ENCODE data around the gene PTTG1IP. TPM values are rescaled to one million over a fixed set of nuclear protein-coding genes. Genes with fewer than 3 reads are reported as not detected.
A peak's percentile ranks its signal among the peaks of the same experiment; 100 is the strongest.

The PTTG1IP gene
- total and polyA plus RNA-seq, 2 donors (not counting 1 experiment from before 2014, with no cell fraction given) = 30.7 to 58.6 TPM

DNA sequence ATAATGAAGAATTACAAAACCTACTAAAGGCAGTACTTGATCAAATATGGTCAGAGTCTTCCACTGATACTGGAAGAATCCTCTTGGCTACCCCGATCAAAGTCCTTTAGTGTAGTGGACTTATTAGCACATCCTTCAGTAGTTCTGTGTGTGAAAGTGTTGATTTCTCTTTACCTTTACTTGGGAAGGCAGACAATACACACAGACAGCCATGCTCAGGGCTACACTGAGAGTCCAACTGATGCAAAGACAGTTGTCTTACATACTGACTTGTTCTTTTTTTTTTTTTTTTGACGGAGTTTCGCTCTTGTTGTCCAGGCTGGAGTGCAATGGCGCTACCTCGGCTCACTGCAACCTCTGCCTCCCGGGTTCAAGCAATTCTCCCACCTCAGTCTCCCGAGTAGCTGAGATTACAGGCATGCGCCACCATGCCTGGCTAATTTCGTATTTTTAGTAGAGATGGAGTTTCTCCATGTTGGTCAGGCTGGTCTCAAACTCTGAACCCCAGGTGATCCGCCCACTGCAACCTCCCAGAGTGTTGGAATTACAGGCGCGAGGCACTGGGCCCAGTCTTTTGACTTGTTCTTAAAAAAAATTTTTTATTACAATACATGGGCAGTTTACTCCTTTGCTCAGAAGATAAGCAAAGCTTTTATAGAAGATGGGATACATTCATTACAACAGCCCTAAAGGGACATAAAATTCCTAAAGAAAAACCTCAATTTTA lies 3.5 kb upstream of the PTTG1IP start:
- Histone ChIP-seq H4K20me1 (ENCODE audit: control insufficient read depth, insufficient read depth, low read length, poor library complexity, severe bottlenecking) (peaks cover 12% of the 10 kb centered on the region), H3K27ac (ENCODE audit: low read length in 2 of 2) (no peak overlapping the region), H3K9ac (ENCODE audit: low read length) (no peak overlapping the region), H3K79me2 (ENCODE audit: control insufficient read depth, insufficient read depth, low read length) (peaks cover 16% of the 10 kb centered on the region), H3K36me3 (replicated peaks in 1 of 2; ENCODE audit: control extremely low read depth in 1 of 2, control insufficient read depth in 1 of 2, extremely low read depth in 1 of 2, insufficient read depth in 2 of 2, low read length in 1 of 2) (no peaks in the 10 kb centered on the region), H3K27me3 (replicated peaks in 1 of 4; ENCODE audit: control extremely low read depth in 1 of 4, control insufficient read depth in 3 of 4, insufficient read depth in 4 of 4, low read length in 3 of 4) (no peaks in the 10 kb centered on the region), H3K4me3 (ENCODE audit: control extremely low read depth in 1 of 5, extremely low read depth in 1 of 5, insufficient read depth in 1 of 5, low read depth in 2 of 5, low read length in 4 of 5) (no peak overlapping the region), H3K4me2 (replicated peaks; ENCODE audit: low read depth, low read length, poor library complexity, severe bottlenecking) (no peak overlapping the region), H3K9me3 (ENCODE audit: control extremely low read depth in 1 of 3, control insufficient read depth in 2 of 3, insufficient read depth in 1 of 3, low read length in 2 of 3) (peaks cover 0 to 3% (median 0%) of the 10 kb centered on the region in 3 donors), H2AFZ (ENCODE audit: insufficient read depth, low read depth, low read length, poor library complexity, severe bottlenecking) (no peak overlapping the region), H3K4me1 (ENCODE audit: control insufficient read depth in 2 of 2, insufficient read depth in 2 of 2, low read length in 2 of 2) (peaks cover 61 to 66% of the 10 kb centered on the region in 2 donors)
- intact Hi-C loops (cut with micrococcal nuclease) = loop anchor here (10.0 kb wide), 1 partner anchor 862 kb away; the partner anchor contains the start of gene TRAPPC10
- no peak overlapping the region for H3K27ac Mint-ChIP-seq
- H3K27me3 Mint-ChIP-seq = no peaks in the 10 kb centered on the region
- DNase-seq = no peak
- 97% methylated on average over 6 of the region's 12 CpGs for WGBS (ENCODE audit: insufficient coverage)
- no peaks in the 10 kb centered on the region for H3K9me3 Mint-ChIP-seq (ENCODE audit: insufficient read depth)
- H3K4me3 Mint-ChIP-seq = no peak overlapping the region
- peaks cover 57% of the 10 kb centered on the region for H3K4me1 Mint-ChIP-seq
- TF ChIP-seq, protein P1, sequence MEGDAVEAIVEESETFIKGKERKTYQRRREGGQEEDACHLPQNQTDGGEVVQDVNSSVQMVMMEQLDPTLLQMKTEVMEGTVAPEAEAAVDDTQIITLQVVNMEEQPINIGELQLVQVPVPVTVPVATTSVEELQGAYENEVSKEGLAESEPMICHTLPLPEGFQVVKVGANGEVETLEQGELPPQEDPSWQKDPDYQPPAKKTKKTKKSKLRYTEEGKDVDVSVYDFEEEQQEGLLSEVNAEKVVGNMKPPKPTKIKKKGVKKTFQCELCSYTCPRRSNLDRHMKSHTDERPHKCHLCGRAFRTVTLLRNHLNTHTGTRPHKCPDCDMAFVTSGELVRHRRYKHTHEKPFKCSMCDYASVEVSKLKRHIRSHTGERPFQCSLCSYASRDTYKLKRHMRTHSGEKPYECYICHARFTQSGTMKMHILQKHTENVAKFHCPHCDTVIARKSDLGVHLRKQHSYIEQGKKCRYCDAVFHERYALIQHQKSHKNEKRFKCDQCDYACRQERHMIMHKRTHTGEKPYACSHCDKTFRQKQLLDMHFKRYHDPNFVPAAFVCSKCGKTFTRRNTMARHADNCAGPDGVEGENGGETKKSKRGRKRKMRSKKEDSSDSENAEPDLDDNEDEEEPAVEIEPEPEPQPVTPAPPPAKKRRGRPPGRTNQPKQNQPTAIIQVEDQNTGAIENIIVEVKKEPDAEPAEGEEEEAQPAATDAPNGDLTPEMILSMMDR (IDR thresholded peaks at IDR 0.05) = no peak
- no peak for TF ChIP-seq EZH2 (IDR thresholded peaks at IDR 0.05; ENCODE audit: borderline replicate concordance, insufficient read depth, low read depth, low read length, poor library complexity, severe bottlenecking)
- ChIA-PET CTCF (interaction anchor here (0.7 to 4.6 kb wide), 9 partner anchors 14 to 260 kb away, joined by 3 to 38 read pairs (median 5); partner anchors contain the start of genes ITGB2 and UBE2G2), POLR2A (no interaction called here)
- ATAC-seq (ENCODE audit: low read depth) = no peak

DNA sequence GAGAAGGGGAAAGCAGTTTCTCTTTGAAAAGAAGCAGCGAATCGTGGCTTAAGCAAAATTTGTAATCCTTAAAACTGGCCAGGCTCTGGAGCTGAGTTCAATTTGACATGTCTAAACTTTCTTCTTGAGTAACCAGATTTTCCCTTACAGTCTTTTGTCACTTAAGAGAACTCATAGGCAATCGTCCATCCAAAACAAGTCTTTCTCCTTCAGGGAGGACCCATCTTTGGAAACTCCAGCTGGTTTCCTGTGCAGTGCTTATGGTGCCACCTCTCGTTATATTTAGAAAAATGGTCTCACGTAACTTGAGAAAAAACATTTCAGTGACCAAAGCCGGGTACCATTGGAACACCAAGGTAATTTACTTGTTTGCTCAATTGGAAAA lies 1.8 kb upstream of the PTTG1IP start:
- peaks cover 0 to 3% (median 0%) of the 10 kb centered on the region in 3 donors for H3K9me3 ChIP-seq (ENCODE audit: control extremely low read depth in 1 of 3, control insufficient read depth in 2 of 3, insufficient read depth in 1 of 3, low read length in 2 of 3)
- ATAC-seq (ENCODE audit: low read depth) = no peak
- peak overlapping the region; percentile 98 for H3K4me2 ChIP-seq (replicated peaks; ENCODE audit: low read depth, low read length, poor library complexity, severe bottlenecking)
- ChIA-PET POLR2A (interaction anchor here (0.8 to 1.4 kb wide), 2 partner anchors 58 to 64 kb away, joined by 3 to 5 read pairs; partner anchors contain the start of genes SLX9 and SUMO3), CTCF (interaction anchor here (0.8 to 4.6 kb wide), 11 partner anchors 18 to 365 kb away, joined by 3 to 38 read pairs (median 3); partner anchors contain the start of genes ITGB2, SLX9 and UBE2G2)
- H3K9ac ChIP-seq (ENCODE audit: low read length) = peak overlapping the region; percentile 68
- peak overlapping the region; percentile 80 for H2AFZ ChIP-seq (ENCODE audit: insufficient read depth, low read depth, low read length, poor library complexity, severe bottlenecking)
- H3K79me2 ChIP-seq (ENCODE audit: control insufficient read depth, insufficient read depth, low read length) = peaks cover 33% of the 10 kb centered on the region
- H3K27ac ChIP-seq (ENCODE audit: low read length in 2 of 2) = peak overlapping the region; percentile 80 to 93
- Mint-ChIP-seq H3K27ac (peak overlapping the region; percentile 98), H3K27me3 (no peaks in the 10 kb centered on the region), H3K4me3 (peak overlapping the region; percentile 92), H3K9me3 (ENCODE audit: insufficient read depth) (no peaks in the 10 kb centered on the region), H3K4me1 (peaks cover 57% of the 10 kb centered on the region)
- WGBS (ENCODE audit: insufficient coverage) = 7% methylated on average over 5 of the region's 6 CpGs
- H4K20me1 ChIP-seq (ENCODE audit: control insufficient read depth, insufficient read depth, low read length, poor library complexity, severe bottlenecking) = peaks cover 25% of the 10 kb centered on the region
- peak; percentile 40 for DNase-seq
- H3K27me3 ChIP-seq (replicated peaks in 1 of 4; ENCODE audit: control extremely low read depth in 1 of 4, control insufficient read depth in 3 of 4, insufficient read depth in 4 of 4, low read length in 3 of 4) = no peaks in the 10 kb centered on the region
- intact Hi-C loops (cut with micrococcal nuclease) = loop anchor here (2.0 to 10.0 kb wide), 4 partner anchors 17 to 861 kb away; partner anchors contain the start of genes TRAPPC10 and UBE2G2
- peak overlapping the region; percentile 73 to 92 (median 81) for H3K4me3 ChIP-seq (ENCODE audit: control extremely low read depth in 1 of 5, extremely low read depth in 1 of 5, insufficient read depth in 1 of 5, low read depth in 2 of 5, low read length in 4 of 5)
- peaks cover 0 to 2% of the 10 kb centered on the region in 2 experiments for H3K36me3 ChIP-seq (replicated peaks in 1 of 2; ENCODE audit: control extremely low read depth in 1 of 2, control insufficient read depth in 1 of 2, extremely low read depth in 1 of 2, insufficient read depth in 2 of 2, low read length in 1 of 2)
- H3K4me1 ChIP-seq (ENCODE audit: control insufficient read depth in 2 of 2, insufficient read depth in 2 of 2, low read length in 2 of 2) = peaks cover 56 to 64% of the 10 kb centered on the region in 2 donors
- no peak for TF ChIP-seq EZH2 (IDR thresholded peaks at IDR 0.05; ENCODE audit: borderline replicate concordance, insufficient read depth, low read depth, low read length, poor library complexity, severe bottlenecking)
- TF ChIP-seq, protein P1 (IDR thresholded peaks at IDR 0.05) = no peak
